Raji (cell line): ENCODE measurements around the gene PPEF2.

Source experiments
- POLR2A ChIP-seq: IDR thresholded peaks from 2 replicates; pipeline ENCODE4 v1.6.1; 2011; ENCODE audit warnings: low read depth, low read length, control low read depth; ENCODE audit not compliant: insufficient read depth

Gene PPEF2

GRCh38 chr4:75845992-75846391 lies 56.3 kb downstream of the PPEF2 start:
- TF ChIP-seq POLR2A: no peak

GRCh38 chr4:75844151-75844662 lies 58.0 kb downstream of the PPEF2 start:
- TF ChIP-seq POLR2A: no peak

DNA sequence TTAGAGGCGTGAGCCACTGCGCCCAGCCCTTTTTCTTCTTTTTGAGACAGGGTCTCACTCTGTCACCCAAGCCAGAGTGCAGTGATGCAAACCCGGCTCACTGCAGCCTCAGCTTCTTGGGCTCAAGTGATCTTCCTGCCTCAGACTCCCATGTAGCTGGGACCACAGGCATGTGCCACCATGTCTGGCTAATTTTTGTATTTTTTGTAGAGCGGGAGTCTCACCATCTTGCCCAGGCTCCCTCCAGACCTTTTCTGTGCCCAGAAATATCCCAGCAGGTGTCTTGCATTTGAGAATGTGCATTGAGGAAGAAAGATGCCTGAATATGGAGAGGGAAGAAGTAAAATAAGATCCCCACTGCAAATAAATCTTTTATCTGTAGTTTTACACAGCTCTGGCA lies 58.7 kb downstream of the PPEF2 start:
- no peak for TF ChIP-seq POLR2A

DNA sequence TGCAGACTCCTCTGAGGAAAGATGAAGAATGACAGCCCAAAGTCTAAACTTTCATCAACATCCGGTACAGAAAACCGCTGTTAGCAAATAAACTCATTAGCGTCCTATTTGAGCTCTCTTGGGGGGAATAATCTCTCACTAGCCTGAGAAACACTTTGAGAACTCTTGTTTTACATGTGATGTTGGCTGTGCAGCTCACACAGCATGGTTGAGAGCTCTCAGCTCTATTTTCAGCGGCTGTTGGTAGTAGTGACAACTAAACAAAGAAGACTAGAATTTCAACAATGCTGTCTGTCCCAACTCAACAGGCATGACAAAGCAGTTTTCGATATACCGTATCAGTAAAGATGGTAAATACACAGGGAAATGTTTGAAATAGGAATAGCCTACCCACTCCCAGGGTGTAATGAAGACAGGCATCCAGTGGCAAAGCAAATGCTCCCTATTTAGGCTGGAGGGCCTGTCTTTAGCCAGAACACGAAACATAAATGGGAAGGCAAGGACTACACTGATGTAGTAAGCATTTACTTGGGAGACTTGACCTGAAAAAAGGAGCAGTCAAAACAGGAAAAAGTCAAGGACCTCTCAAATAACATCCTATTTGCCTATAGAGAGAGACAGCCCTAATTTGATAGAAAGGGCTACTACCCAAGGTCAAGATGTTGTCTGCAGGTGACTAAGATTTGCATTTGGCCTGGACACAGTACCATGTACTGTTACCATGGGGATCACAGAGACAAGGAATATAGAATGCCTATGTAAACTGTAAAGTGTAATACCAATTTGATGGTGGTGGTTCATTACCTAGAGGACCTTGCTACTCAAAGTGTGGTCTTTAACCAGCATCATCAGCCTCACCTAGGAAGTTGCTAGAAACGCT lies 60.4 kb downstream of the PPEF2 start:
- no peak for TF ChIP-seq POLR2A

DNA sequence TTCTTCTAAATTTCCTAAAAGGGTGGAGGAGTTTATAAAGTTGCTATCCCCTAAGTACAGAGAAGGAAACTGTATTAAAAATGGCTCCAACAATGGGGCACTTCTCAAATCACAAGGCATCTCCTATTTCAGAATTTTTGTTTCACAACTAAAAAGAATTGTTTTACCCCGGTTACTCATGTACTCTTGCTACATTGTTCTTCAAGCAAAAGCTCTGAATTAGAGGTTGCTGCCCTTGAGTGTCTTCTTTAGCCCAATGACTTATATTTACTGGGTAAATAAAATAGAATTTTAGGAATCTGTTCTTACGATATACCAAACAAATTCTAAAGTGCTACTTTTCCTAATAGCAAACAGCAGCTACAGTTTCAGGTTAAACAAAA lies 67.5 kb downstream of the PPEF2 start:
- no peak for TF ChIP-seq POLR2A

- no peak for TF ChIP-seq POLR2A
Observed at GRCh38 chr4:75834095-75834771, 68.0 kb downstream of the PPEF2 start.

- no peak for TF ChIP-seq POLR2A
Observed at GRCh38 chr4:75831856-75832405, 70.3 kb downstream of the PPEF2 start.

- no peak for TF ChIP-seq POLR2A
Observed at GRCh38 chr4:75830906-75831305, 71.3 kb downstream of the PPEF2 start.

GRCh38 chr4:75823812-75824211 lies 78.4 kb downstream of the PPEF2 start:
- TF ChIP-seq POLR2A: no peak

GRCh38 chr4:75822416-75822815 lies 79.8 kb downstream of the PPEF2 start:
- TF ChIP-seq POLR2A: no peak

- TF ChIP-seq POLR2A: no peak
Observed at GRCh38 chr4:75821966-75822365, 80.3 kb downstream of the PPEF2 start.

DNA sequence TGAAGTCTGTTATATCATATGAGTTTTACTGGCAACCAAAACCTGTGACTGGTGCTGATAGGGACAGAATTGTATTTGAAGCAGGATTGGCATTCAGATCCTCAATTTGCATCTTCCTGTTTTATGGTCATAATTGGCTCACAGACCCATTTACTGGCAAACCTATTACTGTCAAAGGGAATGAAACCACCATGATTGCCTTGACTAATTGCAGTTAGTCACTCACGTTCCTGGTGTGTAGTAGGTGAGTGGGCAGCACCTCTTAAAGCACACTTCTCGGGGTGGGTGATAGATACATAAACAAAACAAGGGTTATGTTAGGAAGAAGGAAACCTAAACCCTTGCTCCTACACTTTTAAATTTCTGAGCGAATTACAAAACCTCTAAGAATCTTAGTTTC lies 81.0 kb downstream of the PPEF2 start:
- no peak for TF ChIP-seq POLR2A

DNA sequence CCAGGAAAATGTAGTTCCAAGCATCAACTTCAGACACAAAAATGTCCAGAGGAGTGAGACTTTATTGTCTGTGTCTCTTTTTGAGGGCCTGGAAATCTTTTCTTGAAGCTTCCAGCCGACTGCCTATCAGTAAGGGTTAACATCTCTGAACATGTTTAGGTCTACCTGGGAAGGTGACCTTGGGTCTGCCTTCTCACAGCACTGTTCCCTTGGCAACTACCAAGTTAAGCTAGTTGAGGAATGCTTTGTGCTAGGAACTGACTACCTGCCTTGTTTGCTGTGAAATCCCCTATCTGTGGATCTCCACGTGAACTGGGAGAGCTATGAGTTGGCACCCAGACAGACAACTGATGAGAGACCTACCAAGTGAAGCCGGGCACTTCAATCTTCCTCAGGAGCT lies 81.6 kb downstream of the PPEF2 start:
- no peak for TF ChIP-seq POLR2A

GRCh38 chr4:75820197-75820596 lies 82.1 kb downstream of the PPEF2 start:
- TF ChIP-seq POLR2A: no peak

DNA sequence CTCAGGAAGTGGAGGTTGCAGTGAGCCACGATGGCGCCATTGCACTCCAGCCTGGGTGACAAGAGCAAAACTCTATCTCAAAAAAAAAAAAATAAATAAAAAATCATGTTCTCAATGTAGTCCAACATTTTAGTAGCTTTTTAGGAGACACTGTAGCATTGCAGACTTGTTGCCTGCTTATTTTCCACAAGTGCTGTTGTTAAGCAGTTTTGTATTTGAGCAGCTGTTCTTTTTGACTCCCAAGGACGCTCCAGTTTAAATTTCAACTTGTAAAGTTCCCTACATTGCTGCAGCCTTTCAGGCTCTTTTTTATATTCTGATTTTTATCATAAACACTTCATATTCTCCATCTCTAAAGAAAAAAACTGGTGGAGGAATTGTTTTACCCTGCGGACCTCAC lies 83.1 kb downstream of the PPEF2 start:
- TF ChIP-seq POLR2A: no peak

DNA sequence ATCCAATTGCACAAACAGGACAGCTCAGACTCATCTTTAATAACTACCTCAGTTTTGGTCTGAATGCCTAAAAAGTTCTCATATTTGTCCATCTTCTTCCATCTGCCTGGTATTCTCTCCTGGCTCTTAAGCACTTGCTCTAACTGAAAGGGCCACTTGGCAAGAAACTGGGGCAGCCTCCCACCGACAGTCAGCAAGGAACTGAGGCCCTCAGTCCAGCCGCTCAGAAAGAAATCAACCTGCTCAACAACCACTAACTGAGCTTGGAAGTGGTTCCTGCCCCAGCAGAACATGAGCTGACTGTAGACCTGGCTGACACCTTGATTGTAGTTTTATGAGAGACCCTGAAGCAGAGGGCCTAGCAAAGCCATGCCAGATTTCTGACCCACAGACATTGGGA lies 84.4 kb downstream of the PPEF2 start:
- TF ChIP-seq POLR2A: no peak
